GM12872 (cell line): ENCODE results near the gene BBX.

Experiments
- CTCF ChIP-seq: IDR thresholded peaks from 3 replicates; pipeline ENCODE4 v1.5.1; 2011; ENCODE audit warnings: low read depth, mild to moderate bottlenecking, low read length, moderate library complexity; ENCODE audit not compliant: insufficient read depth

The BBX gene

DNA sequence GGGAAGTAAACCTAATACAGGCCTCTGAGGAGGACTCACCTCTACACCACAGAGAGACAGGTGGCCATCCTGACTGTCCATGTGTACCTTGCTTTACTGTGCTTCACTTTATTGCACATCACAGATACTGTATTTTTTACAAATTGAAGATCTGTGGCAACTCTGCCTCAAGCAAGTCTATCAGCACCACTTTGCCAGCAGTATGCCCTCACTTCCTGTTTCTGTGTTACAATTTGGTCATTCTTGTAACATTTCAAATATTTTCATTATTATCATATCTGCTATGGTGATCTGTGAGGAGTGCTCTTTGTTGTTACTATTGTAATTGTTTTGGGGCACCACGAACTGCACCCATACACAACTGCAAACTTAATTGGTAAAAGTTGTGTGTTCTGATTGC is 78.0 kb downstream of the BBX start:
- TF ChIP-seq CTCF, result no peak

DNA sequence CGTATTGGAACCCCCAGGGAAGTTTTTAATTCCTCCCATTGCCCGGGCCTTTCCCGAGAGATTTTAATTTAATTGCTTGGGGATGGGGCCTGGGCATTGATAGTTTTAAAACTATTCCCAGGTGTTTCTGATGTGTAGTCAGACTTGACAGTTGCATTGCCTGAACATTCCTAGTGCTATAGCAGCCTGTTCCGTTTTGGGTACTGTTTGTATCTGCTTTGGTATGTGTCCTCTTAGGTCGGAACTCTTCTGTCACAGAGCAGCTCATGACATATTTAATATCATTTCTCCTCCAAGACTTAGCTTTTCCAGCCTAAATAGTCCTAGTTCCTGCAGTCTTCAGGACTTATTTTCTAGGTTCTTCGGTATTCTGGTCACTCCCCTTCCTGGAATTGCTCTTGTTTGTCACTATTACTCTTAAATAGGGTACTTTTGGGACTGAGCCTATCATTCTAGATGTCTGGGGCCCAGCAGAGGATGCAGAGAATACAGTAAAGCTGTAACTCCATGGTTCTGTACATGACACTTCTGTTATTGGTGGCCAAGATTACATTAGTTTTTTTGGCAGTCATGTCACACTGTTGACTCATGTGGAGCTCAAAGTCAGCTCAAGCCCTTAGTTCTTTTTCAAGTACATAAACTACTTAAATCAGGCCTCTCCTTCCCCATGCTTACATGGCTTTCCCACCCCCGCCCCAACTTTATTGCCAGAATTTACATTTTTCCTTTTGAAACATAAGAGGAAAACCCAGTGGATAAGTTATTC is 81.5 kb downstream of the BBX start:
- TF ChIP-seq CTCF, result no peak

DNA sequence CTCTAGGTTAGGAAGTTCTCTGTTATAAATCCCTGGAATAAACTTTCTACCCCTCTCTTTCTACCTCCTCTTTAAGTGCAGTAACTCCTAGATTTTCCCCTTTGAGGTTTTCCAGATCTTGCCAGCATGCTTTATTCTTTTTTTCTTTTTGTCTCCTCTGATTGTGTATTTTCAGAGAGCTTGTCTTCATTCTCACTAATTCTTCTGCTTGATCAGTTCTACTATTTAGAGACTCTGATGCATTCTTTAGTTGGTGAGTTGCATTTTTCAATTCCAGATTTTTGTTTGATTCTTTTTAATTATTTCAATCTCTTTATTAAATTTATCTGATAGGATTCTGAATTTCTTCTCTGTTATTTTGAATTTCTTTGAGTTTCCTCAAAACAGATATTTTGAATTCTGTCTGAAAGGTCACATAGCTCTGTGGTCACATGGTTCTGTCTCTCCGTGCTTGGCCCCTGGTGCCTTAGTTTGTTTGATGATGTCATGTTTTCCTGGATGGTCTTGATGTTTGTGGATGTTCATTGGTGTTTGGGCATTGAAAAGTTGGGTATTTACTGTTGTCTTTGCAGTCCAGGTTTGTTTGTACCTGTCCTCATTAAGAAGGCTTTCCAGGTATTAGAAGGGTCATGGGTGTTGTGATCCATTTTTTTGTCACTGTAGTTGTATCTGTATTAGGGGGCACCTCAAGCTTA is 89.2 kb downstream of the BBX start:
- TF ChIP-seq CTCF, result no peak

DNA sequence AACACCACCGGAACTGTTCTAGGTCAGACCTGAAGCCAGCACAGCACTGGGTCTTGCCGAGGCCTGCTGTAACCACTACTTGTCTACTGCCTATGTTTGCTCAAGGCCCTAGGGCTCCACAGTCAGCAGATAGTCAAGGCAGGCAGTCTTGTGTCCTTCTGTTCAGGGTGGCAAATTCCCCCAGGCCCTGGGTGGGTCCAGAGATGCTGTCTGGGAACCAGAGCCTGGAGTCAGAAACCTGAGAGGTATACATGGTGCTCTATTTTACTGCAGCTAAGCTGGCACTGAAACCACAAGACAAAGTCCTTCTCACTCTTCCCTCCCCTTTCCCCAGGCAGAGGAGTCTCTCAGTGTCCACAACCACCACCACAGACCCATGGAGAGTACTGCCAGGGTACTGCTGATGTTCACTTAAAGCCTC is 89.9 kb downstream of the BBX start:
- TF ChIP-seq CTCF, result no peak

GRCh38 chr3:107619549-107619948 is 96.8 kb downstream of the BBX start:
- no peak for TF ChIP-seq CTCF

DNA sequence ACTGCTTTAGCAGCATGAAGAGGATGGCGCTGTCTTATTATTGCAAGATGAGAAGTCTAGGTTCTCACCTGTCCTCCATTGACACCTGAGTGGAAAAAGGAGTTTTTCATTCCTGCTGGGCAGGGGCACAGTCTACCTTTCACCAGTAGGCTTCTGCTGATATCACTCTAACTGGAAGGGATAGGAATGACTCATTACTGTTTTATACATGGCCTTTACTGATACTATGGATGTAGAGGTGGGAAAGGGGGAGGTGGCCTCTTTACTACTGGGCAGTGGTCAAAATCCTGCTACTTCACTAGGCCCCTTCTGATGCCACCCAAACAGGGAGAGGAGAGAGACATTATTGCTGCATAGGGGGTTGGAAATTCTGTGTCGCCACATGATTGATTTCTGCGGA is 97.8 kb downstream of the BBX start:
- TF ChIP-seq CTCF, result no peak

GRCh38 chr3:107621465-107621864 is 98.7 kb downstream of the BBX start:
- no peak for TF ChIP-seq CTCF
